ENCODE results near the gene SLC26A2.

GRCh38 chr5:149982505-149982904 is 21.9 kb downstream of the SLC26A2 start:
- TF ChIP-seq YY1 (IDR thresholded peaks at IDR 0.05; ENCODE audit: insufficient read depth, insufficient read length), result no peak
- TF ChIP-seq SUZ12 (IDR thresholded peaks at IDR 0.05; ENCODE audit: extremely low read depth, insufficient read depth, insufficient read length), result no peak
